T-helper 1 cell treated with Interleukin-12 subunit alpha and Interleukin-12 subunit beta and Interleukin-4 antibody, amounts not matched to agents 30 μg/mL and 1 μg/mL, for 36 hours (primary cell): Measurements from ENCODE around the gene NEURL1.
"Not testable (repeated sequence)": the region's sequence is repeated elsewhere in the genome, so short reads cannot be mapped to it uniquely, and the experiment has no call there.

ENCODE experiments used
- H3K27ac Mint-ChIP-seq: one replicate; pipeline ENCODE4 v1.8.0; 2021; ENCODE audit warnings: mild to moderate bottlenecking, mixed read lengths
- H3K27me3 Mint-ChIP-seq: one replicate; pipeline ENCODE4 v1.8.0; 2021; ENCODE audit warnings: low read depth, mixed read lengths
- H3K36me3 Mint-ChIP-seq: one replicate; pipeline ENCODE4 v1.8.0; 2021; ENCODE audit warnings: low read depth, mixed read lengths
- H3K4me1 Mint-ChIP-seq: one replicate; pipeline ENCODE4 v1.8.0; 2021; ENCODE audit warnings: low read depth, mixed read lengths
- H3K4me3 Mint-ChIP-seq: one replicate; pipeline ENCODE4 v1.8.0; 2021; ENCODE audit warnings: mild to moderate bottlenecking, moderate library complexity, mixed read lengths
- H3K9me3 Mint-ChIP-seq: one replicate; pipeline ENCODE4 v1.8.0; 2021; ENCODE audit warnings: mixed read lengths

NEURL1 gene

DNA sequence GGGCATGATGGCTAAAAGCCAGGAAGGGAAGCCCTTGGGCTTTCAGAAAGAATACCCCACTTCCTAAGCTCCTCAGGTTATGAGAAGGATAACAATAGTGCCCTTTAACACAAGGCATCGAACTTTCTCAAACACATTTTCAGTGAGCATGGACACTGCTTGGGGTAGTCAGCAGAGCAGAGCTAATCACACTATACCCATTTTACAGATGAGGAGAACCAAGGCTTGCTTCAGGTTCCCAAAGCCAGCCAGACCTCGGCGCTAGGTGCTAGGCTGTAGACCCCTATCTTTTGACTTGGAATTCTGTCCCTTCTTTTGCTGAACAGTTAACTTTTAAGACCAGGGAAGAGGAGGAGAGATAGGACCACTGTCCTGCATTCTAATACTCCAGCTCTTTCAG, 1.8 kb downstream of the NEURL1 start:
- Mint-ChIP-seq H3K36me3 (no peaks in the 10 kb centered on the region), H3K27me3 (peaks cover 75% of the 10 kb centered on the region), H3K4me1 (peaks cover 19% of the 10 kb centered on the region), H3K27ac (no peak overlapping the region), H3K4me3 (peak overlapping the region; percentile 58), H3K9me3 (no peaks in the 10 kb centered on the region)

- H3K4me1 Mint-ChIP-seq = peaks cover 26% of the 10 kb centered on the region
- no peak overlapping the region for H3K4me3 Mint-ChIP-seq
- H3K36me3 Mint-ChIP-seq = no peaks in the 10 kb centered on the region
- H3K27me3 Mint-ChIP-seq = peaks cover 68% of the 10 kb centered on the region
- H3K9me3 Mint-ChIP-seq = no peaks in the 10 kb centered on the region
- no peak overlapping the region for H3K27ac Mint-ChIP-seq
These were observed 3.8 kb downstream of the NEURL1 start for GRCh38 chr10:103497161-103497915.

- no peak overlapping the region for H3K27ac Mint-ChIP-seq
- no peaks in the 10 kb centered on the region for H3K36me3 Mint-ChIP-seq
- H3K27me3 Mint-ChIP-seq = peaks cover 67% of the 10 kb centered on the region
- no peak overlapping the region for H3K4me3 Mint-ChIP-seq
- H3K4me1 Mint-ChIP-seq = peaks cover 27% of the 10 kb centered on the region
- no peaks in the 10 kb centered on the region for H3K9me3 Mint-ChIP-seq
These were observed 5.6 kb downstream of the NEURL1 start for GRCh38 chr10:103498936-103499638.

GRCh38 chr10:103499881-103500280, 6.4 kb downstream of the NEURL1 start:
- H3K4me1 Mint-ChIP-seq = peaks cover 29% of the 10 kb centered on the region
- no peak overlapping the region for H3K27ac Mint-ChIP-seq
- H3K4me3 Mint-ChIP-seq = no peak overlapping the region
- H3K9me3 Mint-ChIP-seq = no peaks in the 10 kb centered on the region
- H3K27me3 Mint-ChIP-seq = peaks cover 64% of the 10 kb centered on the region
- no peaks in the 10 kb centered on the region for H3K36me3 Mint-ChIP-seq

DNA sequence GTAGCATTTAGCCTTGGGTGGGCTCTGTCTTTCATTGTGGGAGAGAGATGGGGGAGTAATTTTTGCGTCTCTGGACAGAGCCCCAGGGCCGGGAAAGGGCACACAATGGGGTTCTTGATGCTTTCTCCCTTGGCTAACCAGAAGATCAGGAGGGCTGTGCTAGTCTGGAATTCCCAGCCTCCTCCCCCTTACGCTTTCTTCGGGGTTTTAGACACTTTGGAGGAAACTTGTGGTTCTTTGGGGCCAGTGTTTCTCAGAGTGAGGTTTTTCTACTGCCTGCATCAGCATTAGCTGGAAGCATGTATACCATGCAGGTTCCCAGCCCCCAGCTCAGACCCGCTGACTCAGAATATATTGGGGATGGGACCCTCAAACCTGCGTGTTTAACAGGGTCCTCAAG, 7.0 kb downstream of the NEURL1 start:
- H3K4me3 Mint-ChIP-seq = peak overlapping the region; percentile 6
- H3K4me1 Mint-ChIP-seq = peaks cover 29% of the 10 kb centered on the region
- H3K9me3 Mint-ChIP-seq = no peaks in the 10 kb centered on the region
- H3K27me3 Mint-ChIP-seq = peaks cover 58% of the 10 kb centered on the region
- no peaks in the 10 kb centered on the region for H3K36me3 Mint-ChIP-seq
- no peak overlapping the region for H3K27ac Mint-ChIP-seq

DNA sequence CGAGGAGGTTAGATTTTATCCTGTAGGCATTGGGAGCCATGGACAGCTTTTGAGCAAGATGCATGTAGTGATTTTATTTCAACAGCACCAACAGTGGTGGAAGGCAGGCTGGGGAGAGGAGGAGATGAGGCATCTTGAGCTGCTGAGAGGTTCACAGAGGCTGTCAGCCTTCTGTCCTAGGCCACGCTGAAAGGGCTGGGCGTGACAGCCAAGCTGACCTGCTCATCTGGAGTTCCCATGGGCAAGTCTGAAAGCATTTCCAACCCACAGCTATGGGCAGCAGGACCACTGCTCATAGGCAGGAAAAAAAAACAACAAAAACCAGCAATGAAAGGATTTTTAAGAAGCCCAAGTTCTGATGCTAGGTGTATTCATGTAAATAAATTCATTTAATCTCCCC, 7.7 kb downstream of the NEURL1 start:
- H3K27me3 Mint-ChIP-seq = peaks cover 51% of the 10 kb centered on the region
- H3K9me3 Mint-ChIP-seq = no peaks in the 10 kb centered on the region
- no peaks in the 10 kb centered on the region for H3K36me3 Mint-ChIP-seq
- no peak overlapping the region for H3K27ac Mint-ChIP-seq
- H3K4me1 Mint-ChIP-seq = peaks cover 29% of the 10 kb centered on the region
- H3K4me3 Mint-ChIP-seq = no peak overlapping the region

DNA sequence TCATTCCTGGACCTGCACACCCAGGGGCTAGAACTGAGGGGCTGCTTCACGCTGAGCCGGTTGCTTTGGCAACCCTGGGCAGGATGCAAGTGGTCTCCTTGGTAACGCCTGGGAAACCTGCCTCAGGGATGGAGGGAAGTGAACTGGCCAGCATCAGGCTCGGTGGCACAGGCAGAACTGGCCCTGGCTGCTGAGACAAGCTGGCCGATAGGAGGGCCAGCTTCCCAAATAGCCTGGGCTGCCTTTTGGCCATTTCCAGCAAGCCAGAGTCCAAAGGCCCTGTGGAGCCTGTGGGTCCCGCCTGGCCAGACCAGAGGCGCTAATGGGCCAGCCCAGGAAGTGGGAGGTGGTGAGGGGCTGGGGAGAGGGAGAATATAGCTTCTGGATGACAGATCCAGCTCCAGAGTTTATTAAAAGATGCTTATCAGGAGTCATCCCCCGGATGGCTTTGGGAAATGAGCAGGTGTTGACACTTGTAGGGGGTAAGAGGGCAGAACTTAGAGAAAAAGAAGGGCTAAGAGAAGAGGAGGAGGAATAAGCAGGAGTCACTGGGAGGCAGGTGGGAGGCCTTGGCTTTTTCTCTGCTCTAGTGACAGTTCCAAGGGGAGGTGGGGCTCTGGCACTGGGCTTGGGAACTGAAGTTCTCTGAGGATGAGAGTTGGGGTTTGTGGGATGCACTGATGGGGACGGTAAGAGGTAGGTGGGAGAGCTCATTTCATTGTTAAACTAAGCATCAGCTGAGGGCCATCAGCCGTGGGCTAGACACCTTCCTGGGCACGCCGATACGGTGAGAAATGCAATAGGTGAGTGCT, 9.6 kb downstream of the NEURL1 start:
- peak overlapping the region; percentile 25 for H3K4me3 Mint-ChIP-seq
- H3K36me3 Mint-ChIP-seq = no peaks in the 10 kb centered on the region
- no peaks in the 10 kb centered on the region for H3K9me3 Mint-ChIP-seq
- peaks cover 41% of the 10 kb centered on the region for H3K27me3 Mint-ChIP-seq
- peaks cover 29% of the 10 kb centered on the region for H3K4me1 Mint-ChIP-seq
- H3K27ac Mint-ChIP-seq = no peak overlapping the region

GRCh38 chr10:103503777-103504176, 10.3 kb downstream of the NEURL1 start:
- Mint-ChIP-seq H3K27me3 (peaks cover 37% of the 10 kb centered on the region), H3K4me1 (peaks cover 29% of the 10 kb centered on the region)
- H3K36me3 Mint-ChIP-seq, H3K9me3 Mint-ChIP-seq, H3K4me3 Mint-ChIP-seq, H3K27ac Mint-ChIP-seq: not testable (repeated sequence)

- Mint-ChIP-seq H3K36me3 (no peaks in the 10 kb centered on the region), H3K27me3 (peaks cover 35% of the 10 kb centered on the region), H3K27ac (peak overlapping the region; percentile 70), H3K4me3 (peak overlapping the region; percentile 30), H3K4me1 (peaks cover 29% of the 10 kb centered on the region), H3K9me3 (no peaks in the 10 kb centered on the region)
These were observed 10.8 kb downstream of the NEURL1 start for GRCh38 chr10:103504181-103504783.

DNA sequence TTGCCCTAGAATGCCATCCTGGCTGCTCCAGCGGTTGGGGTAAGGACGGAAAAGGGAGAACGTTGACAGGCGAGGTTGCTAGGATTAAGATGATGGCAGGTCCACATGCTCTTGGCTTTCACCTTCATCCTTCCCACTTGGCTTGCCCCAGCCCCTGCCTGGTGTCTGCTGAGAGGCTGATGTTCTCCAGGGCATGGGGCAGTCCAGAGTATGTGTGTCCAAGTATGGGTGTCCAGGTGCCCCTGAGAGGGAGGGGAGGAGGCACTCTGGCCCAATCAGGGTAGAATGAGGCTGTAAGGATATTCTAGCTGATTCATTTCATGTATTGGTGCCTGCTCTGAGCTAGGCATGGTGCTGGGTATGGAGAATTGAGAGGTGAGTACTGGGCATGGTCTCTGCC, 12.6 kb downstream of the NEURL1 start:
- Mint-ChIP-seq H3K9me3 (no peaks in the 10 kb centered on the region), H3K27me3 (peaks cover 29% of the 10 kb centered on the region), H3K27ac (no peak overlapping the region), H3K36me3 (no peaks in the 10 kb centered on the region), H3K4me3 (no peak overlapping the region), H3K4me1 (peaks cover 15% of the 10 kb centered on the region)

GRCh38 chr10:103507235-103508191, 14.0 kb downstream of the NEURL1 start:
- Mint-ChIP-seq H3K4me3 (no peak overlapping the region), H3K36me3 (no peaks in the 10 kb centered on the region), H3K27ac (no peak overlapping the region), H3K4me1 (peaks cover 11% of the 10 kb centered on the region), H3K9me3 (no peaks in the 10 kb centered on the region), H3K27me3 (peaks cover 32% of the 10 kb centered on the region)

DNA sequence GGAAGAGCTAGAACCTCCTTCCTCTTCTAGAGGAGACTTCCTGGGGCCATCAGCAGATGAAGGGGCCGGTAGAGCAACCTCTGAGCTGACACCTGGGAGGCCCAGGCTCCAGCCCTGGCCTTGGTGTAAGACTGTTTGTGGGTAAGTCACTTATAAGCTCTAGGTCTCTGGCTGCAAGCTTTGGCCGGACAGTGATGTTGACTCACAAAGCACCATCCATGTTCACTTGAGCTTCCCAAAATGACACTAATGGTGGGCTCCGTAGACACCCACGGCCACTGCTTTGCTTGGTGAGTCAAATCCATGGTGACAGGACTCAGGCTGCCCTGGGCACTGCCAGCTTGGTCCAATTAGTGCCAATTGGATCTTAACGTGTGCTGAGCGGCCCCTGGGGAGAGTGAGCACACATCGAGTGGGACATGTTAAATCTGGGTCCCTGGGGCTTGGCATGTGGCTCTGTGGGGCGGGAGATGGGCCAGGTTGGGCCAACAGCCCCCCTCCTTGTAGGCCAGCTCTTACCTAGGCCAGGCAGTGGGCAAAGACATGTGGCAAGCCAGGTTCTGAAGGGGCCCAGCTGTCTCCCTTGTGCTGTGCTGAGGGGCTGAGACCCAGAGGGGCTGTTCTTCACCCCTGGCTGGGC, 16.7 kb downstream of the NEURL1 start:
- H3K27ac Mint-ChIP-seq = no peak overlapping the region
- no peak overlapping the region for H3K4me3 Mint-ChIP-seq
- no peaks in the 10 kb centered on the region for H3K36me3 Mint-ChIP-seq
- H3K4me1 Mint-ChIP-seq = peaks cover under 1% of the 10 kb centered on the region
- H3K9me3 Mint-ChIP-seq = no peaks in the 10 kb centered on the region
- peaks cover 20% of the 10 kb centered on the region for H3K27me3 Mint-ChIP-seq
